Calu3 (cell line): ENCODE data around the gene RAB1A. TPM values are rescaled to one million over a fixed set of nuclear protein-coding genes. Genes with fewer than 3 reads are reported as not detected.

Experiments used
- BruUV-seq: library from RNA; stranded (reverse); fragments of 400-500 nt; replicated peaks from 2 replicates; lab custom pipeline; 2021; lab: Mats Ljungman, UMichigan
- CTCF ChIA-PET: fragments of 300-600 bp; sonication (Branson Sonifier 250); formaldehyde crosslinking; loops from one replicate; lab custom pipeline; 2022; ENCODE audit warnings: antibody characterized with exemption; lab: Charles Lee
- DNase-seq: peaks from one replicate; pipeline ENCODE4 v3.0.0; 2022
- H3K27ac Mint-ChIP-seq: one replicate; pipeline ENCODE4 v1.8.0; 2022; ENCODE audit warnings: mixed read lengths; ENCODE audit not compliant: unreplicated experiment
- H3K27me3 Mint-ChIP-seq: one replicate; pipeline ENCODE4 v1.8.0; 2022; ENCODE audit warnings: mixed read lengths; ENCODE audit not compliant: unreplicated experiment
- H3K36me3 Mint-ChIP-seq: one replicate; pipeline ENCODE4 v1.8.0; 2022; ENCODE audit warnings: mild to moderate bottlenecking, moderate library complexity, mixed read lengths; ENCODE audit not compliant: insufficient read depth, unreplicated experiment
- H3K4me1 Mint-ChIP-seq: one replicate; pipeline ENCODE4 v1.8.0; 2022; ENCODE audit warnings: mild to moderate bottlenecking, low read depth, mixed read lengths; ENCODE audit not compliant: unreplicated experiment
- H3K4me3 Mint-ChIP-seq: one replicate; pipeline ENCODE4 v1.8.0; 2022; ENCODE audit warnings: mild to moderate bottlenecking, low read depth, moderate library complexity, mixed read lengths; ENCODE audit not compliant: unreplicated experiment
- H3K9me3 Mint-ChIP-seq: one replicate; pipeline ENCODE4 v1.8.0; 2022; ENCODE audit warnings: low read depth, mixed read lengths; ENCODE audit not compliant: unreplicated experiment
- CTCF ChIP-seq: fragments of 200-600 bp; IDR thresholded peaks from one replicate; pipeline ENCODE4 v1.8.0; 2022; ENCODE audit warnings: antibody characterized with exemption; ENCODE audit not compliant: unreplicated experiment
- intact Hi-C: fragments of 100-400 bp; cut with micrococcal nuclease; formaldehyde crosslinking; loops from one replicate; pipeline ENCODE4 v1.10.0; 2022; ENCODE audit not compliant: unreplicated experiment
- total RNA-seq: library from RNA; stranded (reverse); gene quantifications from 2 replicates; pipeline ENCODE4 v1.2.3, GENCODE V29; 2022

RAB1A gene
- total RNA-seq, 1 experiment from 2014 or later: 148 TPM

- no peak for DNase-seq
- CTCF ChIA-PET: interaction anchor here (0.6 to 1.6 kb wide), 3 partner anchors 105 to 147 kb away, joined by 4 to 5 read pairs (median 4); no protein-coding TSS in a partner anchor
- no peak overlapping the region for H3K4me3 Mint-ChIP-seq
- no TSS peak for BruUV-seq
- H3K27me3 Mint-ChIP-seq: no peaks in the 10 kb centered on the region
- no peak overlapping the region for H3K27ac Mint-ChIP-seq
- peaks cover 8% of the 10 kb centered on the region for H3K4me1 Mint-ChIP-seq
- H3K36me3 Mint-ChIP-seq: peaks cover 18% of the 10 kb centered on the region
- peak; percentile 57 for TF ChIP-seq CTCF
- intact Hi-C loops: no loop called here
- H3K9me3 Mint-ChIP-seq: no peaks in the 10 kb centered on the region
These were observed 65.0 kb downstream of the RAB1A start for GRCh38 chr2:65064728-65065552.

GRCh38 chr2:65062843-65063825 lies 66.8 kb downstream of the RAB1A start:
- intact Hi-C loops: no loop called here
- CTCF ChIA-PET: interaction anchor here (0.6 kb wide), 1 partner anchor 102 kb away, joined by 4 read pairs; no protein-coding TSS in a partner anchor
- Mint-ChIP-seq H3K36me3 (peaks cover 10% of the 10 kb centered on the region), H3K27me3 (no peaks in the 10 kb centered on the region), H3K27ac (no peak overlapping the region), H3K4me1 (peaks cover 8% of the 10 kb centered on the region), H3K9me3 (no peaks in the 10 kb centered on the region), H3K4me3 (no peak overlapping the region)
- BruUV-seq: no TSS peak
- TF ChIP-seq CTCF: no peak
- no peak for DNase-seq

GRCh38 chr2:65061910-65062339 lies 68.0 kb downstream of the RAB1A start:
- DNase-seq: no peak
- H3K4me3 Mint-ChIP-seq: no peak overlapping the region
- TF ChIP-seq CTCF: no peak
- peaks cover 18% of the 10 kb centered on the region for H3K4me1 Mint-ChIP-seq
- no peaks in the 10 kb centered on the region for H3K27me3 Mint-ChIP-seq
- BruUV-seq: no TSS peak
- H3K27ac Mint-ChIP-seq: no peak overlapping the region
- peaks cover 17% of the 10 kb centered on the region for H3K36me3 Mint-ChIP-seq
- no peaks in the 10 kb centered on the region for H3K9me3 Mint-ChIP-seq
- intact Hi-C loops: no loop called here
- CTCF ChIA-PET: interaction anchor here (0.5 to 0.6 kb wide), 2 partner anchors 33 to 87 kb away, joined by 3 to 4 read pairs; no protein-coding TSS in a partner anchor
